AG10803 (cell line): ENCODE results near the gene RGS7.
"Not testable (repeated sequence)": the region's sequence is repeated elsewhere in the genome, so short reads cannot be mapped to it uniquely, and the experiment has no call there.

ENCODE experiments used
- DNase-seq: peaks from one replicate; pipeline ENCODE4 v3.0.0; 2010; ENCODE audit warnings: low read depth
- H3K4me3 ChIP-seq: 2 replicates; pipeline ENCODE4 v1.5.1; 2011; ENCODE audit warnings: mild to moderate bottlenecking, low read length, control low read depth
- CTCF ChIP-seq: conservative IDR thresholded peaks from 2 replicates; pipeline ENCODE4 v1.5.1; 2011; ENCODE audit warnings: mild to moderate bottlenecking, low read length, control low read depth, inconsistent platforms

Gene RGS7

GRCh38 chr1:241095847-241096246 is 261.2 kb downstream of the RGS7 start:
- no peak for TF ChIP-seq CTCF
- H3K4me3 ChIP-seq = no peak overlapping the region
- no peak for DNase-seq

GRCh38 chr1:241090798-241091197 is 266.2 kb downstream of the RGS7 start:
- no peak for DNase-seq
- no peak overlapping the region for H3K4me3 ChIP-seq
- no peak for TF ChIP-seq CTCF

- not testable (repeated sequence) for H3K4me3 ChIP-seq, DNase-seq
Observed at GRCh38 chr1:241089066-241089465, 267.9 kb downstream of the RGS7 start.

- not testable (repeated sequence) for DNase-seq, H3K4me3 ChIP-seq
Observed at GRCh38 chr1:241088075-241088474, 268.9 kb downstream of the RGS7 start.

GRCh38 chr1:241086686-241087085 is 270.3 kb downstream of the RGS7 start:
- no peak overlapping the region for H3K4me3 ChIP-seq
- no peak for TF ChIP-seq CTCF
- no peak for DNase-seq

- TF ChIP-seq CTCF = no peak
- DNase-seq = no peak
- H3K4me3 ChIP-seq = no peak overlapping the region
Observed at GRCh38 chr1:241083285-241083684, 273.7 kb downstream of the RGS7 start.

GRCh38 chr1:241081473-241081872 is 275.5 kb downstream of the RGS7 start:
- H3K4me3 ChIP-seq = no peak overlapping the region
- no peak for TF ChIP-seq CTCF
- DNase-seq = peak; percentile 3

GRCh38 chr1:241079459-241079858 is 277.5 kb downstream of the RGS7 start:
- no peak for DNase-seq
- H3K4me3 ChIP-seq = no peak overlapping the region

More at GRCh38 chr1:241079459-241079858, 277.5 kb downstream of the RGS7 start:
- no peak for TF ChIP-seq CTCF
